Central memory CD4-positive, alpha-beta T cell (primary cell): ENCODE data around the gene VEGFC.

ENCODE experiments used
- DNase-seq: peaks from one replicate; pipeline ENCODE4 v3.0.0; 2022
- total RNA-seq, 3 experiments: gene quantifications; one replicate each; lab custom pipeline; 2026; lab: John Stamatoyannopoulos, UW

Gene VEGFC, protein sequence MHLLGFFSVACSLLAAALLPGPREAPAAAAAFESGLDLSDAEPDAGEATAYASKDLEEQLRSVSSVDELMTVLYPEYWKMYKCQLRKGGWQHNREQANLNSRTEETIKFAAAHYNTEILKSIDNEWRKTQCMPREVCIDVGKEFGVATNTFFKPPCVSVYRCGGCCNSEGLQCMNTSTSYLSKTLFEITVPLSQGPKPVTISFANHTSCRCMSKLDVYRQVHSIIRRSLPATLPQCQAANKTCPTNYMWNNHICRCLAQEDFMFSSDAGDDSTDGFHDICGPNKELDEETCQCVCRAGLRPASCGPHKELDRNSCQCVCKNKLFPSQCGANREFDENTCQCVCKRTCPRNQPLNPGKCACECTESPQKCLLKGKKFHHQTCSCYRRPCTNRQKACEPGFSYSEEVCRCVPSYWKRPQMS
- 0 reads per million in 3 experiments for total RNA-seq

DNA sequence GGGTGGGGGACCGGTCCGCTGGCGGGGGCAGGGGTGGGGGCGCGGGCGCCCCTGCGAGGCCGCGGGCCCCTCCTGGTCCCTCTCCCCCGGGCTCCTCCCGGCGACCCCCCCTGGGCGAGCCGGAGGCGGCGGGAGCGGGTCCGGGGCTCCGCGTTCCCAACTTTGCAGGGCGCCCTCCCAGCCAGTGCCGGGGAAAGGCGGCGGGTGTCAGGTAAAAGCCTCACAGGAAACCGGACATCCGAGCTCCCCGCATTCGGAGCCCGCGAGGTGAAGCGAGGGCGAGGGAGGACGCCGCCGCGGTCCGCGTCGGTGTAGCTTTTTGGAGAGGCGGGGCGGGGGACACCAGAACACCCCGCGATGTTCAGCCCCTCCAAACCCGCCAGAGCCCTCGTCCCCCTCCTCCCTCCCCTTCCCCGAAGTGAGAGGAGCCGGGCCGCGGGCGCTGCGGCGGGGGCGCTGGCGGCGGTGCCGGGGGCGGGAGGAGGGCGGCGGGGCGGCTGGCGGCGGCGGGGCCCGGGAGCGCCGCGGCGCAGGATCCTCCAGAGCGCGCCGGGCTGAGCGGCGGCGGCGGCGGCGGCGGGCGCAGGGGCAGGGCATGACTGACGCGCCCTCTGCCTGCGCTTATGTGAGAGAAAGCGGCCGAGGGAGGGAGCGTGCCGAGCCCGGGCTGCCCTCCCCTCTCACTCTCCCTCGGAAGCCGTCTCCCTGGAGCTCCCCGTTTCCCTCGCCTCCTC is at the start of gene VEGFC:
Gene VEGFC (minus strand): TSS at position 597 of the 734 bp plus-strand sequence. CDS start 611 bp downstream, outside the sequence.
- DNase-seq, result no peak

- DNase-seq, result no peak
Measured at GRCh38 chr4:176841711-176842112, 49.0 kb upstream of the VEGFC start.

GRCh38 chr4:176840166-176840565 is 47.4 kb upstream of the VEGFC start:
- no peak for DNase-seq

GRCh38 chr4:176839656-176840055 is 46.9 kb upstream of the VEGFC start:
- no peak for DNase-seq

GRCh38 chr4:176838601-176839433 is 46.1 kb upstream of the VEGFC start:
- no peak for DNase-seq

- no peak for DNase-seq
Measured at GRCh38 chr4:176837169-176837895, 44.6 kb upstream of the VEGFC start.

DNA sequence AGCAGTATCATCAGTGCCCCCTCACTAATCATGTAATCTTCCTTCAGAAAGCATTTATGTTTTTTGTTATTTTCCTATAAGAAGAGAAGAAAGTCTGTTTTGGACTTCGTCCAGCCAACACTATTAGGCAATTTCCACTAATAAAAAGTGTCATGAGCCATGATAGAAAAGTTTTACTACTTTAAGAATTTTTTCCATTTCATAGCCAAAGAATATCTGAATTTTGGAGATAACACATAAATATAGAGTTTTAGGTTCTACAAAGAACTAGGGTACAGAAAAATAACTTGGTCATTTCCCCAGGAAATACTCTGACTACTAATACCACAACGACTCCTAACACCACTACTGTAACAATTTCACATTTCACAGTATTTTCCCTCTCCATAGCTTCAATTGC is 41.8 kb upstream of the VEGFC start:
- no peak for DNase-seq

DNA sequence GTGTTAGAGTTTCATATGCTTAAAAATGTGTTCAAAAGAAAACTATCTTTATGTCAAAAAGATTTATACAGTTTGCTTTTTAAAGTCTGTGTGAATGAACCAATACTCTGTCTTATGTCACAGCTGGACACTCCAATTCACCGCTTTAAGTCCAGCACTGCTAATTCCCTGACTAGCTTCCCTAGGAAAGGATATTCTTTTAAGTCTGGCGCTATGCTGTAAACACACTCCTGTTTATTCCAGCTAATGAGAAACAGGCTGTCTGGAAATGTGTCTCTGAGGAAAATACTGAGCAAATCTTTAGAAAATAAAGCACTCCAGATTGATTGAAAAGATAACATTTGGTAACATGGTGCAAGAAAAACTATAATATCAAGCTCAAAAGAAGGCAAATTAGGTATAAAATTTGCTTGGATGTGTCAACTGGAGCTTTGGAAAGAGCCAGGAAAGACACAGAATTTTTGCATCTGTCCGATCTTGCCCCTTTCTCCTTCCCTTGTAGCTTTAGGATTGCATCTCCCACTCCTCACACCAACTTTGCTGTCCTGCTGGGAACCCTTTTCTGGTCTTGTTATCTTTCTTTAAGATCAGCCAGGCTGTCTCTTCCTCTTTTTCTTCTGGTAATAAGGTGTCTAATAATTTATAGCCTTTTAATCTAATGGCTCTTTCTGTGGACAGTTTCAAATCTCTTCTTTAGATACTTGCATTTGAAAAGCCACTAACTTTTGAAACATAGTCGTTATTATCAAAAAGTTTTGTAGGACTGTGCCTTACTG is 40.9 kb upstream of the VEGFC start:
- DNase-seq, result no peak

- DNase-seq, result no peak
Measured at GRCh38 chr4:176830971-176831370, 38.2 kb upstream of the VEGFC start.

DNA sequence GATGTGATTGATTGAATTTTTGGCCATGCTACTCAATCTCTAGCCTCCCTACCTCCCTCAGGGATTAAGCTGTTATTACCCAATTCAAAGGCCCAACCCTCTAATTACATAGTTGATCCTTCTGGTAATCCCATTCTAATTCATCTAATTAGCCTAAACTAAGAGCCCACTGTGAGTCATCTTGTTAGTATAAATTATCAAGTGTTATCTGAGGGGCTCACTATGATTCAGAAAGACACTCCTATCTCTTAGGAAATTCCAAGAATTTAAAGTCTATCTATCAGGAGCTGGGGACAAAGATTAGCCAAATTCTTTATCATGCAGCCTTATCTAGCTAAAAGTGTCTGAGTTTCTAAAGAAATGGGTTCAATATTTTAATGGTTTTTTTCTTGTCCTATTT is 32.9 kb upstream of the VEGFC start:
- no peak for DNase-seq

DNA sequence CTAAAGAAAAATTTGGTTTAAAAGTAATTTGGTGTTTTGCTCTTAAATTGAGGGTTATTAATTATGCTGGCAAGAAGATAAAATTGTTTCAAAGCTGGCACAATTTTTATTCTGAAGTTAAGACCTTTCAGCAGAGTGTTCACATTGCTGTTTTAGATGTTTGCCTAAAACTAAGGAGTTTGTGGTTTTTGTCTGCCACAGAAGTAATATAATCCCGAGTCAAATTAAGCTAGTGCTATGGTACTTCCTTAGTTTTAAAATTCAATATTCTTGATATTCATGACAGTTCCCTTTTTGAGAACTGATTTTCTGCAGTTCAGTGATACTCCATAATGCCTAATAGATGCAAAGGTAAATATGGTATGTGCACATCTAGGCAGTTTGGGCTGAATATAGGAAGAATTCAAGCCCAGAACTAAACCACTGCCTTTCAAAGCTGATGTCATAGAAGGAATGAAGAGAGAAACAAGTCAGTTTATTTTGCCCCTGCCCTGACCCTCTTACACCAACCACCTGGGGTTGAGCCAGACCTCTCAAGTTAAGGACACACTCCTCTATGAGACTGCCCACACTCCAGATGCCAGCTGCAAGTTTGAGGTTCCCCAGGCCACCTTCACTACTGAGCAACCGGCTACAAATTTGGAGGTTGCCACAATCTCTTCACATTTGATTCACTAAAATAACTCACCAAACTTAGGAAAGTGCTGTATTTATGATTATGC is 32.1 kb upstream of the VEGFC start:
- DNase-seq, result no peak

- no peak for DNase-seq
Measured at GRCh38 chr4:176818531-176818930, 25.8 kb upstream of the VEGFC start.

- DNase-seq, result no peak
Measured at GRCh38 chr4:176817204-176817603, 24.5 kb upstream of the VEGFC start.

DNA sequence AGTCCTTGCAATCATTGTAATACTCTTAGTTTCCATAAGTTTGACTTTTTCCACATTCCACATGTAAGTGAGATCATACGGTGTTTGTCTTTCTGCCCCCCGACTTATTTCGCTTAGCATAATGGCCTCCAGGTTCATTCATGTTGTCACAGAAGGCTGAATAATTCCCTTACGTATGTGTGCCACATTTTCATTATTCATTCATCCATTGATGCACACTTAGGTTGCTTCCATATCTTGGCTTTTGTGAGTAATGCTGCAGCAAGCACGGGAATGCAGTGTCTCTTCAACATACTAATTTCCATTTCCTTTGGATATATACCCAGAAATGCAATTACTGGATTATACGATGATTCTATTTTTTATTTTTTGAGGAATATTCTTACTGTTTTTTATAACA is 22.0 kb upstream of the VEGFC start:
- no peak for DNase-seq

DNA sequence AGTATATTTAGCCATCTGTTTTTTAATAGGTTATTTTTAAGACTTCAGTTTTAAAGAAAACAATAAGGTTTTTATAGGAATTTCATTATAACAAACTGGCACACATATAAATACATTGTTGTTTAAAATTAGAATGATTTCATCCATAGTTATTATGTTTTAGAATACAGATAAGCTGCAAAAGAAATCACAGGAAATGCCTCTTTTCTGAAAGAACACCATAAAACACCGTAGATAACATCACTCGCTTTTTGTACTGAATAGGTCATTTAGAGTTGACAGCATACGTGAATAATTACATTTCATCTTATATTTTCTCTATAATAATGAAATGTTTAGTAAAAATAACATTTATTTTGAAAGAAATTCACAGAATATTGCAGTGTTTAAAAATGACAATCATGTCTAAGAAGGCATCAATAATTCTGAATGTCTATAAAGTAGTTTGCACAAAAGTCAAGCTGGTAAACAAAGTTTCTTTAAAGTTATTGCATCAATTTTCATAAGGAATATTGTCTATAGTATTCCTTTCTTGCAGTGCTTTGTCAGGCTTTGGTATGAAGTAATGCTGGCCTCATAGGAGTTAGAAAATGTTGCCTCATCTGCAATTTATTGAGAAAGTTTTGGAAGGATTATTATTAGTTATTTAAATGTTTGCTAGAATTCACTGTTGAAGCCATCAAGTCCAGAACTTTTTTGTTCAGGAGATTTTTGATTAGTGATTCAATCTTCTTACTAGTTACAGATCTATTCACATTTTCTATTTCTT is 17.9 kb upstream of the VEGFC start:
- DNase-seq, result no peak

- DNase-seq, result no peak
Measured at GRCh38 chr4:176806778-176807375, 14.2 kb upstream of the VEGFC start.

DNA sequence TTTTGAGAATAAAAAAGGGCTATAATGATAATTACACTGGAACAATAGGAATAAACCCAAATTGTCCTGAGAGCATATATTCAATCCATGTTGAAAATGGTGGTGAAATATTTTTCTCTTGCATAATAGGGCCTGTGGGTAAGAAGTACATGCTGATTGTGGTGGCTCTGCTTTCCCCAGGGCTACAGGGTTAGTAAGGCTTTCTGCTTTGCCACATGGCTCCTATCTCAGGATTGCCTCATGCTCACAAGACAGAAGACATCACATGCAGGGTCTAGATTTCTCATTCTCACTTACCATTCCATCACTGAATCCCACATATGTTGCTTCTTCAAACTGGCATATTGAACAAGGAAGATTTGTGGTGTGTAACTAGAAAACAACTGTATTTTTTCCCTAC is 12.4 kb upstream of the VEGFC start:
- DNase-seq, result no peak

DNA sequence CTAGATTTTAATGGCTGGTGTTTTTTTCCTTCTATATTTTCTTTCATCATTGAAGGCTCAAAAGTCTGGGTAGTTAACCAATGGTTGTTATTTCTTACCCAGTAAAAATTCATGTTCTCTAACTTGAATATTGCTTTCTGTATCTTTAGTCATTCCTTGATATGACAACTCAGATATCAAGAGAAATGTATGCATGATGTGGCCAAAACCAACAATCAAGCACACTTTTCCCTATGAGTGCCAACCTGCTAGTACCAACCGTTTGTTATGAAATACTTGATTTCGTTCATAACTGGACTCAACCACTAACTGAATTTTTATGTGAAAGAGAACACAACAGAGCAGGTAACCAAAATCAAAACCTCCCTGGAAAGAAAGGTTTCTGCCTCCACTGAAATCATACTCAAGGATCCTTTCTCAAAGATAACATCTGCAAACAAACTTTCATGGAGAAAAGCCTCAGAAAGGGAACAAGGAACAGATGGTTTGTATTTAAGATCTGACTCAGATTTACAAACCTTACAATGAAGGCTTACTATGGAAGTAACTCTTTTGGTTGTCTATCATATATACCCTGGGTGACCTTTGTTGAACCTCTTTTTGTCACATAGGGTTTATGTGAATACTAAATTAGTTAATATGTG is 8.3 kb upstream of the VEGFC start:
- DNase-seq, result no peak

DNA sequence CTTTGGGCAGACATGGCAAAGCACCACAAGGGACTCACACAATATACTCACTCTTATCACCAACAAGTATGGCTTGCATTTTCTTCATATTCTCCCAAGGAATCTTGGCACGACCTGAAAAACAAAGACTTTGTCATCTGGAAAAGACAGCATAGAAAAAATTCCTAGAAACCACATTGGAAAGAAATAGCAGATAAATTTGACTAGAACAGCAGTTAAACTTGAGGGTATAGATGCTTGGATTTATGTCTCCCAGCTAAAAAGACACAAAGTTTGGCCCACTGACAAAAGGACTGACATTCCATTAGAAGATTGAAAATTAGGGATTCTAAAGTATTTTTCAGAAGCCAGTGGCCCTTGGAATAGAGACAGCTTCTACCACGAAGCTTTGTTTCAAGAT is 6.9 kb upstream of the VEGFC start:
- no peak for DNase-seq
